SU-DHL-6 (cell line): Measurements from ENCODE around the gene SLX4IP.

Experiments
- H2AFZ ChIP-seq: fragments of 200-600 bp; sonication (generic); 2 replicates; pipeline ENCODE4 v1.6.1; 2014; ENCODE audit warnings: low read depth, mild to moderate bottlenecking, moderate library complexity, mixed read lengths, antibody characterized with exemption, low read length; ENCODE audit not compliant: severe bottlenecking
- H3F3A ChIP-seq: fragments of 200-600 bp; shearing (Covaris generic); 2 replicates; pipeline ENCODE4 v1.6.0; 2016; ENCODE audit warnings: antibody characterized with exemption, mild to moderate bottlenecking; ENCODE audit not compliant: insufficient read depth
- H3K27ac ChIP-seq: fragments of 200-600 bp; sonication (generic); 2 replicates; pipeline ENCODE4 v1.5.1; 2016; ENCODE audit warnings: low read depth, mild to moderate bottlenecking, low read length, moderate library complexity, mixed read lengths
- H3K27me3 ChIP-seq: fragments of 200-600 bp; sonication (generic), shearing (Covaris generic); 2 replicates; pipeline ENCODE4 v1.6.0; 2014; ENCODE audit warnings: mild to moderate bottlenecking, low read length
- H3K36me3 ChIP-seq: fragments of 200-600 bp; sonication (generic); 2 replicates; pipeline ENCODE4 v1.6.1; 2014; ENCODE audit warnings: mild to moderate bottlenecking, low read length, mixed read lengths
- H3K4me2 ChIP-seq: fragments of 300-600, 200-600 bp; shearing (Covaris generic), sonication (generic); 2 replicates; pipeline ENCODE4 v1.6.0; 2014; ENCODE audit warnings: low read length, low read depth, mild to moderate bottlenecking; ENCODE audit not compliant: poor library complexity, severe bottlenecking
- H3K4me3 ChIP-seq: fragments of 200-600 bp; sonication (generic); 2 replicates; pipeline ENCODE4 v1.5.1; 2014; ENCODE audit warnings: antibody characterized with exemption, low read length, mild to moderate bottlenecking, mixed read lengths; ENCODE audit not compliant: insufficient read depth, poor library complexity, severe bottlenecking
- H3K79me2 ChIP-seq: fragments of 200-600 bp; sonication (generic); 2 replicates; pipeline ENCODE4 v1.6.1; 2014; ENCODE audit warnings: mild to moderate bottlenecking, low read length, moderate library complexity; ENCODE audit not compliant: insufficient read depth
- H3K9ac ChIP-seq: fragments of 200-600 bp; sonication (generic); 2 replicates; pipeline ENCODE4 v1.7.0; 2014; ENCODE audit warnings: mild to moderate bottlenecking, low read length
- H3K9me2 ChIP-seq: fragments of 200-600 bp; sonication (generic); replicated peaks from 2 replicates; pipeline ENCODE4 v1.6.1; 2014; ENCODE audit warnings: low read length; ENCODE audit not compliant: insufficient read depth
- H3K9me3 ChIP-seq: fragments of 200-600 bp; sonication (generic); 2 replicates; pipeline ENCODE4 v1.6.1; 2014; ENCODE audit warnings: low read length, mixed read lengths; ENCODE audit not compliant: insufficient read depth
- H4K20me1 ChIP-seq: fragments of 200-600 bp; sonication (generic); 2 replicates; pipeline ENCODE4 v1.6.1; 2014; ENCODE audit warnings: low read depth, mild to moderate bottlenecking, antibody characterized with exemption, low read length, moderate library complexity, mixed read lengths
- CTCF ChIP-seq: fragments of 200-600 bp; sonication (generic); IDR thresholded peaks from one replicate; pipeline ENCODE4 v1.5.1; 2017; ENCODE audit warnings: antibody characterized with exemption, mild to moderate bottlenecking, low read length, moderate library complexity; ENCODE audit not compliant: insufficient read depth, poor library complexity, severe bottlenecking
- EZH2phosphoT487 ChIP-seq: fragments of 200-600 bp; sonication (generic), shearing (Covaris generic); conservative IDR thresholded peaks from 2 replicates; pipeline ENCODE4 v1.6.1; 2018; ENCODE audit warnings: mild to moderate bottlenecking, antibody characterized with exemption, low read length, moderate library complexity, mixed read lengths

The SLX4IP gene

DNA sequence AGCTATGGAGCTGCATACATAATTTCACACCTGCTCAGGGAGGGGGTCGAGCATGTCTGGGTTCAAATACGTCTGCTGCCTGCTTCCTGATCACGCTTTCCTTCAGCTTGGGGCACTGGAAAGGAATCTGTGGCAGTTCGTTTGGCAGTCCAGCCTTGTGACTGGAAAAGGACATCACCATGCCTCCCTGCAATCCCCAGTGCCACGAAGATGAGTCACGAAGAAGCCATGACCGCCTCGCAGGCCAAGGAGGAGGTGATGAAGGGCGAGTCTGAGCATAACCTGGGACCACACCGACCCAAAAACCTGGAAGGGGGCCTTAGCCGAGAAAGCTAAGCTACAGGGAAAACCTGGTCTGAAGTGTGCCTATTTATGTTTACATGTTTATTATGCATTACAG is 225.6 kb downstream of the SLX4IP start:
- Histone ChIP-seq H3K4me3 (no peak overlapping the region), H3K36me3 (no peaks in the 10 kb centered on the region), H2AFZ (no peak overlapping the region), H3K27me3 (no peaks in the 10 kb centered on the region), H3K9me3 (no peaks in the 10 kb centered on the region), H4K20me1 (no peaks in the 10 kb centered on the region), H3K27ac (no peak overlapping the region), H3K79me2 (no peaks in the 10 kb centered on the region), H3K9me2 (no peaks in the 10 kb centered on the region), H3K4me2 (no peak overlapping the region), H3F3A (no peaks in the 10 kb centered on the region), H3K9ac (no peak overlapping the region)
- TF ChIP-seq CTCF = no peak
- no peak for TF ChIP-seq EZH2phosphoT487

DNA sequence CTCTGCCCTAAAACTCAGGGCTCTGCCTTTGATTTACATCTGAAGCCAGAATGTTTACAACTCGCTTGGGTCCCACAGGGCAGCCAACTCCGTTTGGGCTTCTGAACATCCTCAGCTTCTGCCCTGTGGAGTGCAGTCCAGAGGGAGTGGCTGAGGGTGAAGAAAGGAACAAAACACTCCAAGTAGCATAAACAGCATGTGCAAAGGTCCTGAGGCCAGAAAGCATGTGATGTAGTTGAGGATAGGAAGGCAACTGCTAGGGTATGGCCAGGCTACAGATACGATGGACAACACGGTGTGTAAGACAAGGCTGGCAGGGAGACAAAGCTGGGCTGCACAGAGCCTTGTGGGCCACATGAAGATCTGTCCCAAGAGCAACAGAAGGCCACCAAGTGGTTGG is 226.2 kb downstream of the SLX4IP start:
- H3K9me2 ChIP-seq = no peaks in the 10 kb centered on the region
- TF ChIP-seq CTCF (no peak), EZH2phosphoT487 (no peak)
- no peak overlapping the region for H3K4me3 ChIP-seq
- H4K20me1 ChIP-seq = no peaks in the 10 kb centered on the region
- no peaks in the 10 kb centered on the region for H3K27me3 ChIP-seq
- no peaks in the 10 kb centered on the region for H3F3A ChIP-seq
- no peak overlapping the region for H3K4me2 ChIP-seq
- H2AFZ ChIP-seq = no peak overlapping the region
- no peak overlapping the region for H3K27ac ChIP-seq
- H3K9ac ChIP-seq = no peak overlapping the region
- no peaks in the 10 kb centered on the region for H3K36me3 ChIP-seq
- no peaks in the 10 kb centered on the region for H3K9me3 ChIP-seq
- H3K79me2 ChIP-seq = no peaks in the 10 kb centered on the region

DNA sequence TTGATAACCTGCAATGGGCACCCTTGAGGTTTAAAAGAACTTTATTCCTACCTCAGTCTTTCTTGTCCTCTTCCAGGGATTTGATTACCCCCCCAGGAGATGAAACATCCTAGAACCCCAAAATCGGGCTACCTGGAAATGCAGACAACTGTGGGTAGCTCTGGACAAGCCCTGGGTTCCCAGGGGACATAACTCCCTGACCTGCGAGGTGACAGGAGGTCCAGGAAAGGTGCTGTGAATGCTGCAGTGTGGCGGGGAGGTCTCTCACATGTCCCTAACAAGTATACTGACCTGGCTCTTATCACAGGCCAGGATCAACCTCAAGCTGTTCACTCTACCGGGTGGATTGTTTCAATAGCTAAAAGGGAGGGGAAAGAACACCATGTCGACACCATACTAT is 227.0 kb downstream of the SLX4IP start:
- H3K36me3 ChIP-seq = no peaks in the 10 kb centered on the region
- H3K79me2 ChIP-seq = no peaks in the 10 kb centered on the region
- H2AFZ ChIP-seq = no peak overlapping the region
- H3F3A ChIP-seq = no peaks in the 10 kb centered on the region
- no peak overlapping the region for H3K4me2 ChIP-seq
- no peak overlapping the region for H3K9ac ChIP-seq
- H4K20me1 ChIP-seq = no peaks in the 10 kb centered on the region
- no peaks in the 10 kb centered on the region for H3K9me2 ChIP-seq
- no peaks in the 10 kb centered on the region for H3K27me3 ChIP-seq
- TF ChIP-seq EZH2phosphoT487 = no peak
- TF ChIP-seq CTCF = no peak
- no peak overlapping the region for H3K27ac ChIP-seq
- no peaks in the 10 kb centered on the region for H3K9me3 ChIP-seq
- no peak overlapping the region for H3K4me3 ChIP-seq
